Liver (tissue), 9 donors: ENCODE data around the gene SGCD. TPM values are rescaled to one million over a fixed set of nuclear protein-coding genes. Genes with fewer than 3 reads are reported as not detected.

Source experiments
- DNase-seq: peaks from one replicate; pipeline ENCODE4 v3.0.0-alpha.2; 2017; ENCODE audit warnings: low spot score
- H3K27ac ChIP-seq, 2 donors: one replicate each; pipeline ENCODE4 v1.7.0; 2013; ENCODE audit warnings: inconsistent platforms in 2 of 2, low read length in 2 of 2, control low read depth in 1 of 2, low read depth in 1 of 2, mild to moderate bottlenecking in 1 of 2
- H3K27me3 ChIP-seq, 4 donors: one replicate each; pipeline versions ENCODE4 v1.6.1 to v1.7.0; 2013; ENCODE audit warnings: low read length in 3 of 4, inconsistent platforms in 1 of 4, mild to moderate bottlenecking in 1 of 4, moderate library complexity in 1 of 4; ENCODE audit not compliant: control insufficient read depth in 4 of 4, insufficient read depth in 4 of 4
- H3K36me3 ChIP-seq, 4 donors: one replicate each; pipeline versions ENCODE4 v1.6.1 to v1.7.0; 2013; ENCODE audit warnings: low read length in 3 of 4, mild to moderate bottlenecking in 3 of 4, low read depth in 1 of 4, moderate library complexity in 1 of 4; ENCODE audit not compliant: control insufficient read depth in 4 of 4, insufficient read depth in 3 of 4
- H3K4me1 ChIP-seq, 4 donors: one replicate each; pipeline versions ENCODE4 v1.6.1 to v1.7.0; 2013; ENCODE audit warnings: low read length in 3 of 4, mild to moderate bottlenecking in 3 of 4, moderate library complexity in 1 of 4; ENCODE audit not compliant: control insufficient read depth in 4 of 4, insufficient read depth in 4 of 4
- H3K4me3 ChIP-seq, 3 donors: one replicate each; pipeline versions ENCODE4 v1.6.1 to v1.7.0; 2013; ENCODE audit warnings: low read length in 3 of 3, control low read depth in 1 of 3, low read depth in 1 of 3, mild to moderate bottlenecking in 1 of 3
- H3K9ac ChIP-seq, 2 donors: one replicate each; pipeline ENCODE4 v1.7.0; 2013; ENCODE audit warnings: low read length in 2 of 2, mild to moderate bottlenecking in 2 of 2, moderate library complexity in 2 of 2, control low read depth in 1 of 2, low read depth in 1 of 2
- H3K9me3 ChIP-seq, 4 donors: one replicate each; pipeline versions ENCODE4 v1.6.1 to v1.7.0; 2013; ENCODE audit warnings: low read length in 3 of 4; ENCODE audit not compliant: control insufficient read depth in 4 of 4
- ATF3 ChIP-seq: IDR thresholded peaks from 2 replicates; pipeline ENCODE4 v1.6.1; 2016; ENCODE audit warnings: antibody characterized with exemption
- EGR1 ChIP-seq, 2 donors: IDR thresholded peaks; 2 replicates each; pipeline ENCODE4 v1.6.1; 2016 to 2018; ENCODE audit warnings: antibody characterized with exemption in 2 of 2, low read depth in 2 of 2
- FOXA1 ChIP-seq: IDR thresholded peaks from 2 replicates; pipeline ENCODE4 v1.6.1; 2016; ENCODE audit warnings: antibody characterized with exemption
- FOXA2 ChIP-seq: IDR thresholded peaks from 2 replicates; pipeline ENCODE4 v1.6.1; 2016; ENCODE audit warnings: antibody characterized with exemption
- GABPA ChIP-seq, 2 donors: IDR thresholded peaks in 1 of 2; conservative IDR thresholded peaks in 1 of 2; 2 replicates each; pipeline ENCODE4 v1.6.1; 2016; ENCODE audit warnings: antibody characterized with exemption in 2 of 2, mild to moderate bottlenecking in 1 of 2, moderate library complexity in 1 of 2
- HNF4A ChIP-seq, 2 donors: conservative IDR thresholded peaks; 2 replicates each; pipeline ENCODE4 v1.6.1; 2016; ENCODE audit warnings: antibody characterized with exemption in 2 of 2, mild to moderate bottlenecking in 2 of 2
- HNF4G ChIP-seq: IDR thresholded peaks from 2 replicates; pipeline ENCODE4 v1.6.1; 2016; ENCODE audit warnings: antibody characterized with exemption
- JUND ChIP-seq, 2 donors: IDR thresholded peaks; 2 replicates each; pipeline ENCODE4 v1.6.1; 2016; ENCODE audit warnings: antibody characterized with exemption in 2 of 2
- NR2F2 ChIP-seq: IDR thresholded peaks from 2 replicates; pipeline ENCODE4 v1.6.1; 2016; ENCODE audit warnings: antibody characterized with exemption
- RAD21 ChIP-seq, 2 donors: IDR thresholded peaks; 2 replicates each; pipeline ENCODE4 v1.6.1; 2016; ENCODE audit warnings: antibody characterized with exemption in 2 of 2, mild to moderate bottlenecking in 2 of 2
- REST ChIP-seq: IDR thresholded peaks from 2 replicates; pipeline ENCODE4 v1.6.1; 2016; ENCODE audit warnings: antibody characterized with exemption, mild to moderate bottlenecking
- RXRA ChIP-seq, 2 donors: IDR thresholded peaks; 2 replicates each; pipeline ENCODE4 v1.6.1; 2017 to 2018; ENCODE audit warnings: antibody characterized with exemption in 2 of 2, mild to moderate bottlenecking in 1 of 2
- SP1 ChIP-seq: IDR thresholded peaks from 2 replicates; pipeline ENCODE4 v1.6.1; 2018; ENCODE audit warnings: antibody characterized with exemption, mild to moderate bottlenecking
- TAF1 ChIP-seq: conservative IDR thresholded peaks from 2 replicates; pipeline ENCODE4 v1.6.1; 2016; ENCODE audit warnings: antibody characterized with exemption, mild to moderate bottlenecking
- YY1 ChIP-seq: IDR thresholded peaks from 2 replicates; pipeline ENCODE4 v1.6.1; 2016; ENCODE audit warnings: antibody characterized with exemption, mild to moderate bottlenecking
- WGBS: extraction: QIAGEN DNeasy Blood & Tissue Kit; methylation state at CpG from one replicate; pipeline ENCODE4 v1.1.7; 2013; 5-methylcytosine and 5-hydroxymethylcytosine counted together
- polyA plus RNA-seq, 2 donors: library from polyadenylated mRNA; stranded (reverse) in 1 of 2; unstranded in 1 of 2; fragments of 200-250 nt in 1 of 2; fragments of >200 nt in 1 of 2; fragmentation: Nextera tagmentation in 1 of 2; extraction: Ambion mirVana in 1 of 2; gene quantifications; one replicate each; pipeline versions ENCODE4 v1.2.1 to v1.2.3, GENCODE V29; 2013 to 2015
- total RNA-seq, 2 donors: library from RNA; depleted of rRNA; stranded (reverse); fragments of >200 nt; gene quantifications; one replicate each; pipeline ENCODE4 v1.2.3, GENCODE V29; 2014
- TF ChIP-seq, protein P1 (sequence below): fragments of 150-350 bp; IDR thresholded peaks from 2 replicates; pipeline ENCODE4 v1.5.1; 2017; ENCODE audit warnings: improper control_type of control experiment, low read depth, low read length; ENCODE audit not compliant: missing input control
- TF ChIP-seq, protein P2 (sequence below): IDR thresholded peaks from 2 replicates; pipeline ENCODE4 v1.6.1; 2016; ENCODE audit warnings: antibody characterized with exemption
- TF ChIP-seq, protein P3 (sequence below): IDR thresholded peaks from 2 replicates; pipeline ENCODE4 v1.6.1; 2016; ENCODE audit warnings: antibody characterized with exemption
- donor health status: healthy.
- donor health status: healthy.
- donor health status: healthy.
- donor health status: healthy.
- donor health status: healthy.

SGCD gene
- total and polyA plus RNA-seq, 4 donors, result 0.35 to 1.7 (median 1.0) TPM

DNA sequence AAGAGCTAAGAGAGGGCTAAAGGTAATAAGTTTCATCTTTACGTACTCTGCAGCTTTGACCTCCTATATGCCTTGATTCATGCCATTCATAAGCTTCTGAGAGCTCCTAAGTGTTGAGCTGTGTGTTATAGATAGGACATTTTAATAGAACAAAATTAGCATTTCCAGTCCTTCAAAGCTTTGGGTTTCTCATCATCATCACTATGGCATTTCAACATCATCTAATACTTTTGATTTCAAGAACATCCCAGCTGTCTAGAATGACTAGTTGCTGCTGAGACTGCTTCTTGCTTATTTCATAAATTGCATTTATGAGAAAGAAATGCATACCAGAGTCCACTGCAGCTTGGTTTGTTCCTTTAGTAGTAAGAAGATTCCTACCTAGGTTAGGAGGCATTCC lies 201.7 kb downstream of the SGCD start:
- Histone ChIP-seq H3K27ac (no peak overlapping the region), H3K4me1 (peaks cover 0 to 3% (median 2%) of the 10 kb centered on the region in 4 donors), H3K27me3 (no peaks in the 10 kb centered on the region), H3K36me3 (no peaks in the 10 kb centered on the region), H3K9ac (no peak overlapping the region), H3K9me3 (peaks cover 0 to 2% (median 0%) of the 10 kb centered on the region in 4 donors), H3K4me3 (no peak overlapping the region)
- DNase-seq, result no peak
- WGBS, result 88% methylated on average over 1 of the region's 1 CpG
- TF ChIP-seq ATF3, result no peak
- TF ChIP-seq HNF4G, result no peak
- no peak for TF ChIP-seq RXRA (IDR thresholded peaks at IDR 0.05)
- TF ChIP-seq HNF4A (conservative IDR thresholded peaks at IDR 0.05), result no peak
- TF ChIP-seq RAD21 (IDR thresholded peaks at IDR 0.05), result no peak
- TF ChIP-seq, protein P1, sequence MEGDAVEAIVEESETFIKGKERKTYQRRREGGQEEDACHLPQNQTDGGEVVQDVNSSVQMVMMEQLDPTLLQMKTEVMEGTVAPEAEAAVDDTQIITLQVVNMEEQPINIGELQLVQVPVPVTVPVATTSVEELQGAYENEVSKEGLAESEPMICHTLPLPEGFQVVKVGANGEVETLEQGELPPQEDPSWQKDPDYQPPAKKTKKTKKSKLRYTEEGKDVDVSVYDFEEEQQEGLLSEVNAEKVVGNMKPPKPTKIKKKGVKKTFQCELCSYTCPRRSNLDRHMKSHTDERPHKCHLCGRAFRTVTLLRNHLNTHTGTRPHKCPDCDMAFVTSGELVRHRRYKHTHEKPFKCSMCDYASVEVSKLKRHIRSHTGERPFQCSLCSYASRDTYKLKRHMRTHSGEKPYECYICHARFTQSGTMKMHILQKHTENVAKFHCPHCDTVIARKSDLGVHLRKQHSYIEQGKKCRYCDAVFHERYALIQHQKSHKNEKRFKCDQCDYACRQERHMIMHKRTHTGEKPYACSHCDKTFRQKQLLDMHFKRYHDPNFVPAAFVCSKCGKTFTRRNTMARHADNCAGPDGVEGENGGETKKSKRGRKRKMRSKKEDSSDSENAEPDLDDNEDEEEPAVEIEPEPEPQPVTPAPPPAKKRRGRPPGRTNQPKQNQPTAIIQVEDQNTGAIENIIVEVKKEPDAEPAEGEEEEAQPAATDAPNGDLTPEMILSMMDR, result no peak
- TF ChIP-seq FOXA1, result no peak
- TF ChIP-seq EGR1 (IDR thresholded peaks at IDR 0.05; ENCODE audit: low read depth in 2 of 2), result no peak
- no peak for TF ChIP-seq YY1
- TF ChIP-seq FOXA2, result no peak
- no peak for TF ChIP-seq NR2F2
- no peak for TF ChIP-seq REST
- no peak for TF ChIP-seq SP1
- TF ChIP-seq, protein P2, sequence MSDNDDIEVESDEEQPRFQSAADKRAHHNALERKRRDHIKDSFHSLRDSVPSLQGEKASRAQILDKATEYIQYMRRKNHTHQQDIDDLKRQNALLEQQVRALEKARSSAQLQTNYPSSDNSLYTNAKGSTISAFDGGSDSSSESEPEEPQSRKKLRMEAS, result no peak
- no peak for TF ChIP-seq TAF1
- TF ChIP-seq JUND (IDR thresholded peaks at IDR 0.05), result no peak
- TF ChIP-seq, protein P3, sequence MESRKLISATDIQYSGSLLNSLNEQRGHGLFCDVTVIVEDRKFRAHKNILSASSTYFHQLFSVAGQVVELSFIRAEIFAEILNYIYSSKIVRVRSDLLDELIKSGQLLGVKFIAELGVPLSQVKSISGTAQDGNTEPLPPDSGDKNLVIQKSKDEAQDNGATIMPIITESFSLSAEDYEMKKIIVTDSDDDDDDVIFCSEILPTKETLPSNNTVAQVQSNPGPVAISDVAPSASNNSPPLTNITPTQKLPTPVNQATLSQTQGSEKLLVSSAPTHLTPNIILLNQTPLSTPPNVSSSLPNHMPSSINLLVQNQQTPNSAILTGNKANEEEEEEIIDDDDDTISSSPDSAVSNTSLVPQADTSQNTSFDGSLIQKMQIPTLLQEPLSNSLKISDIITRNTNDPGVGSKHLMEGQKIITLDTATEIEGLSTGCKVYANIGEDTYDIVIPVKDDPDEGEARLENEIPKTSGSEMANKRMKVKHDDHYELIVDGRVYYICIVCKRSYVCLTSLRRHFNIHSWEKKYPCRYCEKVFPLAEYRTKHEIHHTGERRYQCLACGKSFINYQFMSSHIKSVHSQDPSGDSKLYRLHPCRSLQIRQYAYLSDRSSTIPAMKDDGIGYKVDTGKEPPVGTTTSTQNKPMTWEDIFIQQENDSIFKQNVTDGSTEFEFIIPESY, result no peak
- no peak for TF ChIP-seq GABPA (IDR thresholded peaks at IDR 0.05 in 1 of 2, conservative IDR thresholded peaks at IDR 0.05 in 1 of 2)
